ENCODE results near the gene TMEM151A.

TMEM151A gene

DNA sequence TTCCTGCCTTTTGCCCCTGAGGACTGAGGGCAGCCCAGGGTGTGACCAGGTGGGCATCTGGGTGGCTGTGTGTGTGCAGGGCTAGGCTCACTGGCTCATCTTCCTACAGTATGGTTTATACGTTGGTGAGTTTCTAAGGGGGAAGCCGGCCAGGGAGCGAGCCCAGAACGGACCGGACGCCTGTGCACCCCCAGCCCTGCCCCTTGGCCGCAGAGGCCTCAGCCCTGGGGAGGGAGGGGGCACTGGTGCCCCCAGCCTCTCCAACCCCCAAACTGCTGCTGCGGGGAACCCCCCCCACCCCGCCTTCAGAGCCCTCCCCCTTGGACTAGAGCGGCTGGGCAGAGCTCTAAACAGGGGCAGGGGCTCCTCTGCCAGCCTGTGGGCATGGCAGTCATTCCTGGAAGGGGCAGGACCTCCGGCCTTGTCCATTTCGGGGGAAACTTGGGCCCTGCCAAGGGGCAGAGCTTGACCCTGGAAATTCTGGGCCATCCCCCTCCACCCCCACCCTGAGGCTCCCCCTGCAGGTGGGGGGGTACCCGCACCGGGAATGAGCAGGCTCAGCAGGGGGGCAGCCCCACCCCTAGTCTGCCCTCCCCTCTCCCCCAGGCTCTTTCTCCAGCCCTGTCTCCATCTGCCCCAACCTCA lies 8.1 kb upstream of the TMEM151A start:
- DNase-seq (ENCODE audit: low read depth): no peak

DNA sequence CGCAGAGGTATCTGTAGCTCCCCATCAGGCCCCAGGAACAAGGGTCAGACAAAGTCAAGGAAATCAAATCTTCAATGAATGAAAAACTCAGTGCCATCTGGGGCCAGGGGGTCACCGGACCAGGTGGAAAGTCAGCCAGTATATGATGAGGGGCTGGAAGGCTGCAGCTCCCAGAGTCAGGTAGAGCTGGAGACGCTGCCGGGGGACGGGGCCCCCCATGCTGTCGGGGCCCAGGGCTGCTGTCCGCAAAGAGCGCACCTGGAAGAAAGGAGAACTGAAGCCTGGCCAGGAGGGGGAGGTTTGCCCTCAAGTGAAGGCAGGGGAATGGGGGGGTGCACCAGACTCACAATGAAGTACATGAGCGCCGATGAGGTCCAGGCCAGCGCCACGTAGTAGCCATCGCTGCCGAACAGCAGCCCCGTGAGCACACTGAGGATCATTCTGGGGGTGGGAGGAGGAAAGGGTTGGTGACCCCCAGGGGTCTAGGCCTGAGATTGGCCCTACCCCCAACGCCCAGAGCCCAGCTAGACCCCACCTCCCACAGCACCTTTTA lies 7.1 kb upstream of the TMEM151A start:
- DNase-seq (ENCODE audit: low read depth): no peak

DNA sequence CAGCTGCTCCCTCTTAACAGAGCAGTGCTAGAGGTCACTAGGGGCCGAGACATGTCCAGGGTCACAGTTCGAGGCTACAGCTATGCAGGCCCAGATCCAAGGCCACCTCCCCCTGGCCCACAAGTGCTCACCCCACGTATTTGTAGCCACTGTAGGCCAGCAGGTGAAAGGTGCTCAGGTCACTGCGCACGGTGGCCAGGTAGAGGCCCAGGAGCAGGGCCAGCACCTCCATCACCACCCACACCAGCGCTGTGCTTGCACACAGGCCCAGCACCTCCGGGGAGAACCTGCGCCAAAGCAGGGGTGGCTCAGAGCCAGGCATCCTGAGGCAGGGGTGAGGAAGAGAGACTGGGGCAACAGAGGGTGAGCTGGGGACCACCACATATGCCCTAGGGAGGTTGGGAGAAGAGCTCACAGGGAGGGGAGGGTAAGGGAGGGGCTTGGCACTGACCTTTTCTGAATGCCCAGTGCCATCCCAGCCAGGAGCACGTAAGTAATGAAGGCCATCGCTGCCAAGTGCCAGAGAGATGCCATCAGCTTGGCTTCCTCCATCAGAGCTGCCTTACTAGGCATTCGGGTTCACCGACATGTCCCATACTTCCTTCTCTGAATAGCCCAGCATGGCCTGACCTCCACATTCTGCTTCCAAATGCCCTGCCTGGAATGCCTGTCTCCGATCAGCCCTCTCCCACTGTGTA lies 6.3 kb upstream of the TMEM151A start:
- no peak for DNase-seq (ENCODE audit: low read depth)

DNA sequence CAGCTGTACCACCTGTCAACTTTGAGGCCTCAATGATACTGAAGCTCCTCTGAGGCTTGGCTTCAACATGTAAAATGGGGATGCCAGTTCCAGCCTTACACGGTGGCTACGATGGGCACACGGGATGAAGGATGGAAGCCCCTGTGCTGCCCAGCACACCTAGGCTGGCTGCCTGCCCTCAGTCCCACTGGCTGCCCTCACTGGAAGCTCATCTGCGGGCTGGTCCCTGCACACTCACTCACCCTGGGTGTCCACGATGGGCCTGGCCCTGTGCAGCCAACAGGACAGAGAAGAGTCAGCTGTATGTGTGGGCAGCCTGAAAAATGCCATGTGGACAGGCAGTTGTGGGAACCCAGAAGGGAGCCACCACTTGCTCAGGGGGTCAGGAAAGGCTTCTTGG lies 5.0 kb upstream of the TMEM151A start:
- no peak for DNase-seq (ENCODE audit: low read depth)

DNA sequence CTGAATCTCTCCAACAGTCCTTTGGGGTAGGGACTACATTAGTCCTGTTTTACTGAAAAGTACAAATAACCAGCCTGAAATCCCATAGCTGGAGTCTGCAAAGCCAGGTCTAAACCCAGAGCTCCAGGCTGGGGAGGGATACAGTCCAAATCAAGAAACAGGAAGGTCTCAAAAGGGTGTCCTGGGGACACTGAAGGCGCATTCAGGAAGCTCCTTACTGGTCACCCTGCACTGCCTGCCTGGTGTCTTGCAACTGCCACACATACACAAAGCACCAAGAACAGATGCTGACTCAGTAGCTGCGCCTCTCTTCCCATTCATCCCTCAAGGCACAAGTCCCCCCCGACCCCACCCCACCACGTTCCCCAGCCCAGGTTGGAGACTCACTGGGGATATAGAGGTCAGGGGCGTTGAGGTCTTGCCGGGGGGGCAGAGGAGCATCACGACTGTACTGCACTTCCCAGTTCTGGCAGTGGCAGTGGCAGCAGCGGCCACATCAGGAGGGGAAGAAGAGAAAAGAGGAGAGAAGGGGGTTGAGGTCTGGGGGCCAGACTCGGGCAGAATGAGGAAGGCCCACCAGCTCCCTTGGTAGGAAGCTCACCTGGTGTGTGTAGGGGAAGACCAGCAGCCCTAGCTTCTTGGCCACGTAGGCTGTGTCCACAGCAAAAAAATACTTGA lies 4.3 kb upstream of the TMEM151A start:
- no peak for DNase-seq (ENCODE audit: low read depth)

DNA sequence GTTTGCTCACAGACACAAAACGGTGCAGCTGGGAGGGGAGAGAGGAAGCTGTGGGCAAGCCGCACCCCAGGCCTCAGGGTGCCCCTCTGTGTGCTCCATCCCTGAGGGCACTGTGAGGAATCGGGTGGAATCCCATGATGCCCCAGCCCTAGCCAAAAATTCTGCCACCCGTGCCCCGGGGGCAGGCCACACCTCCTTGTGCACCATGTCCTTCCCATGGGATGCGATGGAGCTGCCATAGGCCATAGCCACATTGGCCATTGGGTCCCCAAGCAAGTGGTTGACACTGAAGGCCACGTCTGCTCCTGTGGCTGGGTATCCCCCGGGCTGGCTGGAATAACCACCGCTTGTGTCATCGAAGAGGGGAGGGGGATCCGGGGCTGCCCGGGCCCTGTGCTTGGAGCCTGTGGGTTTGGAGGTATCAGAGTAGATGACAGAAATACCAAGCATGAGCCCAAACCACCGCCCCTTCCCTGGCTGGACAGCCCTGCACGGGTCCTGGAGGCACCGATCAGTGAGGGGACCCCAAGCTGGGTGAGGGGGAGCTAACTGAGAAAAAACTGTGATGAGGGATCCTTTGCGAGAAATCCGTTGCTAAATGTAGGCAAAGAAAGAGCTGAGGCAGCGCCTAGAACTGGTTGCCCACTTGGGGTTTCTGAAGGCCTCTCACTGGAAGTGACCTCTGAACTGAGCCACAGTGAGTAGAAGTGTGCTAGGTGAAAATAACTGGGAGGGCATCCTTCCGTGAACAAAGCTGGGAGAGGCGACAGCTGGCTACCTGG lies 3.6 kb upstream of the TMEM151A start:
- no peak for DNase-seq (ENCODE audit: low read depth)

DNA sequence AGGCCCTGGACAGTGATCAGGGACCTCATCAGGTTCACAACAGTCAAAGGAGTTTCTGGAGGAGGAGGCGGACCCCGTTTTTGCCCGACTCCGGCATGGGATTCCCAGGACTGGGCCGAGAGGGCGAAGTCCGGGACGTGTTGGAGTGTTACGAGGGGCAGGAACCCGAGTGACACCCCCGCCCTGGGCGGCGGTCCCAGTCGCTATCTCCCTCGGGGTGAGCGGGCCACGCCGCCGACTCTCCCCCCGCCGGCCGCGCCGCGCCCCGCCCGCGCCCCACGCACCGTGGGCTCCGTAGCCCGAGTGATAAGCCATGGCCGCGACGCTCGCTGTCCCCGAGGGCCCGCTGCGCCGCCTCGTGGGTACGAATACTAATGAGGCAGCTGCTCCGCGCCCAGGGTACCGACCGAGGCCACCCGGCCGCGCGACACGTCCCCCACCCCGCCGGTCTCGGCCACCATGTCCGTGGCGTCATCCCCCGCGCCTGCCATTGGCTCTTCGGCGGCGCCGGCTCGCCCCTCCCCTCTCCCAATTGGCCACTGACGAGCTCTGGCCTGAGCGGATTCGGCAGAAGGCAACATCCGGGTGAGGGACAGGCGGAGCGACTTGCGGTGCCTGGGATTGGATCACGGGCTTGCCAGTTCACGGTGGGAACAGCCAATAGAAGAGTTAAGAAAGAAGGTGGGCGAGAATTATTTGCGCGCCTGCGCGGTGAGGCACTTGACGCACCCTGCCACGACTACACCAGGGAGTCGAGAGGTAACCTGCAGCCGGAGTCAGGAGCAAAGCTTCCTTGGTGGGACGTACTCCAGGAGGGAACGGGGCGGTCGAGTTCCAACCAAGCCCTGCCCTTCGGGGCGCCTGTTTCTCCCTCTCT lies 2.8 kb upstream of the TMEM151A start, which contains the start of gene YIF1A:
Gene YIF1A, minus strand, starts transcription at position 473 of the 877 bp plus-strand sequence. Its CDS starts 158 bp downstream, at position 315.
- peak; percentile 98 for DNase-seq (ENCODE audit: low read depth)

DNA sequence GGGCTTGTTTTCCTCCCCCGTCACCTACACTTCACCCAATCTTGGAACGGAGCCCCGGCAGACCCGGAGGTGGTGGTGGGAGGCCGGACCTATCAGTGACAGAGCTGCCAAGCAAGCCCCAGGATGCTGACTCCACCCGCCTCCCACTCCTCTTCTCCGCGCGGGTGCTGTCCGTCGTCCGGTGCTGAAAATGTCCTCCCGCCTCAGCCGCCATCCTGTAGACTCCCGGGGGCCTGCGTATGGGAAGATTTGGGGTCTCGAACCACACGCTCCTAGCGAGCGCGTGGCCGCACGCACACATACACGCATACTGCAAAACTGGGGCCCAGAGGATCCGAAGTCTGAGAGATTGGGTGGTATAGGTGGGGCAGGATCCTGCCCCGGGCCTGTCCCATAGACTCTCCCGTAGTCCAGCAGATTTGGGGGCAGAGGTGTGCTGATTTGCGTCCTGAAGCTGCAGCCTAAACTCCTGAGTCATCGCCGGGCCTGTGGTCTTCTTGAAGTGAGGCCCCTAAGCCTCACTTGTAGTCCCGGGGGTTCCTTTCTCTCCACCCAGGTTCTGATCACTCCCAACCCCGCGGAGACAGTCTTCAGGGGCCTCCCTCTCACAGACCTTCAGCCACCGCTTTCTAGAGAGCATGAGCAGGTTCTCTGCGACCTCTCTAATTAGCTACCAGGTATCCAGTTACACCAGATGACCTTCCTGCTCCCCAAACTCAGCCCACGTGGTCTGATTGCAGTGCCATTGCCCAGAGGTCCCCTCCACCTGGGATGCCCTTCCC lies 2.0 kb upstream of the TMEM151A start:
- peak; percentile 69 for DNase-seq (ENCODE audit: low read depth)

DNA sequence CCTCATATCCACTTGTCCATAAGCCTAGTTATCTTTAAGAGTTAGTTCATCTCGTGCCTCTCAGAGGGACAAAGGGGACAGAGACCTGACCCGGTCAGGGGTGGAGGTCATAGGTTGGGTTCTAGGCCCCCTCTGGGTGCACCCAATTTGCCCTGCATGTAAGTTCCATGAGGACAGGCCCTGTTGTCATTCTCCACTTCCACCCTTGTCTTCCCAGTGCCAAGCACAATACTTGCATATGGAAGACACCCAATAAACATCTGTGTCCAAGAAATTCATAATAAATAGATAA lies 1.4 kb upstream of the TMEM151A start:
- DNase-seq (ENCODE audit: low read depth): no peak

DNA sequence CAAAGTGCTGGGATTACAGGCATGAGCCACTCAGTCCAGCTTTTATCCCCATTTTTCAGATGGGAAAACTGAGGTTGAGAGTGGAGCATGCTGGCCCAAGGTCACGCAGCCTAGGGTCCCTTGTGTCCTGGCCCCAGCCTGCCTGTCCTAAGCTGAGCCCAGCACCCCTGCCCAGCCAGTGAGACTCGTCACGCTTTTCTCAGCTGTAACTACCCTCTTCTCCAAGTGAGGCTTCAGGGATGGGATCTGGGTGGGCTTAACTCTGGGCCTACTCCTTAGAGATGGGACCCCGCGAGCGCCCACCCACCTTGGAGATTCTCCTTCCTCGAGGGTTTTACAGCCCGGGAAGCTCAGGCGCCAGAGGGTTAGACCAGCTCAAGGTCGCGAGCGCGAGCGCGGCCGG lies 390 bp upstream of the TMEM151A start:
- DNase-seq (ENCODE audit: low read depth): no peak

DNA sequence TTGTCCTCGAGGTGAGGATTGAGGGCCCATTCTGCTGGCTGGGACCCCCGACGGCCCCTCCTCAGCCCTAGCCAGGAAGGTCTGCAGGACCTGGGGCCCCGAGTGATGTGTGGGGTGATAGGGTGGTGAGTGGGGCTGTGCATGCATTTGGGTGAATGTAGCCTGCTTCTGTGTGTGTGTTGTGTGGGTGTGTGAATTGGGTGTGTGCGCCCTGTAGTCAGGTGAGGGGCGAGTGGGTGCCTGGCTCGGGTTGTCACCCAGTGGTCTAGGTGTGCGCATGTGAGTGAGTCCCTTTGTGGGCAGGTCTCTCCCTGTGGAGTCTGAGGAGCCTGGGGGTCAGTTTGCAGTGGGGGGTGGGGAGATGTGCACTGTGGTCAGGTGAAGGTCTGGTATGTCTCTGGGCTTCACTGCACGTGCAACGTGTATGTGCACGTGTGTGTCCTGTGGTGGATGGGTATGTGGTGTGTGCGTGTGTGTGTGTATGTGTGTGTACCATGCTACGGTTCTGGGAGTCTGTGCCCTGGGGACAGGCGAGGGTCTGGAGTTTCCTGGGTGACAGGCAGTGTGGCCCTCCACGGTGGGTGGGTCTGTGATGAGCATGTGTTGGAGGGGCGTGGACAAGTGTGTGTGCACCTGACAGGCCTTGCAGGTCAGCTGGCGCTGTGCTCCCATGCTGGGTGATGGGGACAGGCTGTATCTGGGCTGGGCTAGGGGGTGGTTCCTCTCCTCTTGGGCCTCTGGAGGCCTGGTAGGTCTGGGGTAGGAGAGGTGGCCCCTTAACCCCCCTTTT lies 1.0 kb downstream of the TMEM151A start:
- DNase-seq (ENCODE audit: low read depth): no peak

DNA sequence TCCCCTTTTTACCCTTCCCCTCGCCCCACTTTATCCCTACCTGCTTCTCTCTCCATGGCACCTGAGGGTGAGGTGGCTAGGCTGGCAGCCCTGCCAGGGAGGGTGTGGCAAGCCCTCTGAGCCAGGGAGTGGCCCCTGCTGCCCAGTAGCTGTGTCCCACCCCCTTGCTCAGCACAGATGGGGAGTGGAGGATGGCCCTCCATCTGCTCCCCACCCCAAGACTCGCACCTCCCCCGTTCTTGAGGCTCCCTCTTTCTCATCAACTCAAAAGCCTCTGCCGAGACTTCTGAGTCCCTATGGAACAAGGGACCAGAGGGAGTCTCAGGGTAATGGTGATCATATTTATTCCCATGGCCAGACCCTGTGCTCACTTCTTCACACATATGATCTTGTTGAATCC lies 1.7 kb downstream of the TMEM151A start:
- no peak for DNase-seq (ENCODE audit: low read depth)

DNA sequence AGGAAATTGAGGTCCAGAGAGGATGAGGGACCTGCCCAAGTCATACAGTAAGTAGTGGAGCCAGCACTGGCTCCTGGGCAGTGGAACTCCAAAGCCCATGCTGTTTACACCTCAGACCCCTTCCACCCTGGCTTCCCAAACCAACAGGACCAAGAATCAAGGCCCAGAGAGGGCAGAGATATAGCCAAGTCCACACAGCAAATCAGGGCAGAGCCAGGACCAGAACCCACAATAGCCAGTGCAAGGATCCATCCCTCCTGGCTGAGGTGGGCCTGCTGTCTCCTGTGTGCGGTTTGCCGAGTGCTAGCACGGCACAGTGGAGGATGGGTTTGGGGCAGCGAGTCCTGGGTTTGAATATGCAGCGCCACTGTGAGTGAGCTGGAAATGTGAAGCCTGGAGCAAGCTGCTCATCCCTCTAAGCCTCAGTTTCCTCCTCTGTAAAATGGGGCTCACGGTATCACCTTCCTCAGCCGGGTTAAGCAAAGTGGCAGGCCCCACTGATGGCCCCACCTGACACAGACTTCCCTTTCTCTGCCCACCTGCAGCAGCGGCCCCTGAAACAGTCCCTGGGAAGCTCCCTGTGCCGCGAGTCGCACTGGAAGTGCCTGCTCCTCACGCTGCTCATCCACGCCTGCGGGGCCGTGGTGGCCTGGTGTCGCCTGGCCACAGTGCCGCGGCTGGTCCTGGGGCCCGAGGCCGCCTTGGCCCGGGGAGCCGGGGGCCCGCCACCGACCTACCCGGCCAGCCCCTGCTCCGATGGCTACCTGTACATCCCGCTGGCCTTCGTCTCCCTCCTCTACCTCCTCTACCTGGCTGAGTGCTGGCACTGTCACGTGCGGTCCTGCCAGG lies 2.3 kb downstream of the TMEM151A start:
- no peak for DNase-seq (ENCODE audit: low read depth)

DNA sequence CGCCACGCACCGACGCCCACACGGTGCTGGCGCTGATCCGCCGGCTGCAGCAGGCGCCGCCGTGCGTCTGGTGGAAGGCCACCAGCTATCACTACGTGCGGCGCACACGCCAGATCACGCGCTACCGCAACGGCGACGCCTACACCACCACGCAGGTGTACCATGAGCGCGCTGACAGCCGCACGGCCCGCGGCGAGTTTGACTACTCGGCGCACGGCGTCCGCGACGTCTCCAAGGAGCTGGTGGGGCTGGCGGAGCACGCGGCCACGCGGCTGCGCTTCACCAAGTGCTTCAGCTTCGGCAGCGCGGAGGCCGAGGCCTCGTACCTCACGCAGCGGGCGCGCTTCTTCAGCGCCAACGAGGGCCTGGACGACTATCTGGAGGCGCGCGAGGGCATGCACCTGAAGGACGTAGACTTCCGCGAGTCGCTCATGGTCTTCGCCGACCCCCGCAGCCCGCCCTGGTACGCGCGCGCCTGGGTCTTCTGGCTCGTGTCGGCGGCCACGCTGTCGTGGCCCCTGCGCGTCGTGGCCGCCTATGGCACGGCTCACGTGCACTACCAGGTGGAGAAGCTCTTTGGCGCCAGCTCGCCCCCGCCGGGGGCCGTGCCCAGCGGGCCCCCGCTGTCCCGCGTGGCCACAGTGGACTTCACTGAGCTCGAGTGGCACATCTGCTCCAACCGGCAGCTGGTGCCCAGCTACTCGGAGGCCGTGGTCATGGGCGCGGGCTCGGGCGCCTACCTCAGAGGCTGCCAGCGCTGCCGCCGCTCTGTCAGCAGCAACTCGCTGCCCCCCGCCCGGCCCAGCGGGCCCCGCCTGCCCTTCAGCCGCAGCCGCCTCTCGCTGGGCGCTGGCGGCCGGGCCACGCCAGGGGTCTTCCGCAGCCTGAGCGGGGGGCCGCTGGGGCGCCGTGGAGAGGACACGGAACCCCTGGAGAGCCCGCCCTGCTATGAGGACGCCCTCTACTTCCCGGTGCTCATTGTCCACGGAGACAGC lies 3.2 kb downstream of the TMEM151A start:
- no peak for DNase-seq (ENCODE audit: low read depth)

DNA sequence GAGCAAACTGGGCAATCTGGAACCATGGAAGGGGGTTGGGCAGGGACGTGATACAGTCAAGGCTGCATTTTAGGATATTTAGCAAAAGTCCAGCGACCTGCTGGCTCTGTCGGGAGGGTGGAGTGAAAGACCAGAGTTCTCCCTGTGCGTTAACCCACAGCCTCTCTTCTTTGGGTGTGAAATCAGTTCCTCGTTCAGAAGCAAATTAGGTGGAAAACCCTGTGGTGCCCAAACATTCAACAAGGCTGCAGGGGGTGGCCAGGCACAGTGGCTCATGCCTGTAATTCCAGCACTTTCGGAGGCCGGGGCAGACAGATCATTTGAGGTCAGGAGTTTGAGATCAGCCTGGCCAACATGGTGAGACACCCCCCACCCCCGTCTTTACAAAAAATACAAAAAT lies 5.9 kb downstream of the TMEM151A start:
- no peak for DNase-seq (ENCODE audit: low read depth)

DNA sequence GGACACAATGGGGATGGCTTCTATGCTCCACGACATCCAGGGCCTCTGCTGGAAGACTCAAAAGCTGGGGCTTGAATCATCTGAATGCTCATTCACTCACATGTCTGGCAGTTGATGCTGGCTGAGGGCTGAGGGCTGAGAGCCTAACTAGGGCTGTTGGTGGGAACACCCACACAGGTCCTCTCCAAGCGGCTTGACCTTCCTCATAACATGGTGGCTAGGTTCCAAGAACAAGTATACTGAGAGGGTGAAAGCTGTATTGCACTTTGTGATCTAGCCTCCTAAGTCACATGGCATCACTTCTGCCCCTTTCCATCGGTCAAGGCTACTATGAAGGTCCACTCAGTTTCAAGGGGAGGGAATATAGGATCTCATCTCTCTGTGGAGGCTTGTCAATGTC lies 7.5 kb downstream of the TMEM151A start:
- DNase-seq (ENCODE audit: low read depth): no peak

DNA sequence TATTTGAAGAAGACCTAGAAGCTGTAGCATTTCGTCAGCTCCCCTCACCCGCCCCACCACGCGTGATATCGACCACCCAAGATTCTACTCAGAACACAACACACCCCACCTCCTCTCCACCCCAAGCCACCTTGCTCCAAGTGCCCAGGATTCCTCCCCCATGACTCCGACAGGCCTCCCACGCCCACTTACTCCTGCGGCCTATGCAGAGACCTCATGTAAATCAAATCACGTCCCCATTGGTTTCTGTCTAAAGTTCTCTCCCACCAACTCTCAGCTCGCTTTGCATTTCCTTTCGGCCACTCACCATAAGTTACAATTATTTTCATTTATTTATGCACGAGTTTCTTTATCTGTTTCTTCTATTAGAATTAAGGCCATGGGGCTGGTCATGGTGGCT lies 11.0 kb downstream of the TMEM151A start:
- DNase-seq (ENCODE audit: low read depth): no peak

DNA sequence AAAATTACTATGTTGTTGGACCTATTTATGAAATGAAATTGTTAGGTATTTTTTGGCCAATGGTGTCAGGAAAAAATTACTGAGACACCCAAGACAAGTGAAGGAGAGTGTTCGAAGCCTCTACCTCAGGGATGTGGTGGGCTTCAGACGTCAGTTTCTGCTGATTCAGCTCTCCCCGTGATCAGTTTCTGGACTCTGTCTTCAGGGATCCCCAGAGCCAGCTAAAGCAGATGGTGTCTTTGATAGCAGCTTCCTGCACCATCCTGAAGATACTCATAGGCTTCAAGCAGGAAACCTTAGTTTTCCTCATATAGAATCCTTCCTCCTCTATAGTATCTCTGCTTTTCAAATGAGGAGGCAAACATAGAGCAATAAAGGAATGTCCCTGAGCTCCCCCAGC lies 17.8 kb downstream of the TMEM151A start:
- no peak for DNase-seq (ENCODE audit: low read depth)

Measured in stimulated activated CD4-positive, alpha-beta T cell treated with anti-CD3 and anti-CD28 coated beads, Interleukin-2, amount 100 ng/mL, for 4 hours (primary cell).